AG09309 (cell line): ENCODE results near the gene EIF2S3B.

ENCODE experiments used
- DNase-seq: peaks from one replicate; pipeline ENCODE4 v3.0.0-alpha.2; 2010; ENCODE audit warnings: low read depth
- H3K4me3 ChIP-seq: 2 replicates; pipeline ENCODE4 v1.5.1; 2011; ENCODE audit warnings: mild to moderate bottlenecking, low read depth, low read length, moderate library complexity; ENCODE audit not compliant: control insufficient read depth
- TF ChIP-seq, protein P1 (sequence below): IDR thresholded peaks from 2 replicates; pipeline ENCODE4 v1.5.1; 2011; ENCODE audit warnings: mild to moderate bottlenecking, low read depth, low read length, inconsistent platforms; ENCODE audit not compliant: insufficient read depth, control insufficient read depth; ENCODE audit errors: missing control alignments

Gene EIF2S3B

DNA sequence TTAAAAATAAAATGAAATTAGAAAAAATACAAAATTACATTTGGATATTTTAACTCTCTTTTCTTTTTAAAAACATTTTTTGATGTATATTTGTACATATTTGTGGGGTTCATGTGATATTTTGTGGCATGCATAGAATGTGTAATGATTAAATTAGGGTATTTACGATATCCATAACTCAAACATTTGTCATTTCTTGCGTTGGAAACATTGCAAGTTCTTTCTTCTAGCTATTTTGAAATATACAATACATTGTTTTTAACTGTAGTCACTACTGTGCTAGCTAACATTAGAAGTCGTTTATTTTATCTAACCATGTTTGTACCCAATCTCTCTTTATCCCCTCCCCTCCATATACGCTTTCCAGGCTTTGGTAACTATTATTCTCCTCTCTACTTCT is 13.9 kb upstream of the EIF2S3B start:
- DNase-seq, result no peak
- TF ChIP-seq, protein P1, sequence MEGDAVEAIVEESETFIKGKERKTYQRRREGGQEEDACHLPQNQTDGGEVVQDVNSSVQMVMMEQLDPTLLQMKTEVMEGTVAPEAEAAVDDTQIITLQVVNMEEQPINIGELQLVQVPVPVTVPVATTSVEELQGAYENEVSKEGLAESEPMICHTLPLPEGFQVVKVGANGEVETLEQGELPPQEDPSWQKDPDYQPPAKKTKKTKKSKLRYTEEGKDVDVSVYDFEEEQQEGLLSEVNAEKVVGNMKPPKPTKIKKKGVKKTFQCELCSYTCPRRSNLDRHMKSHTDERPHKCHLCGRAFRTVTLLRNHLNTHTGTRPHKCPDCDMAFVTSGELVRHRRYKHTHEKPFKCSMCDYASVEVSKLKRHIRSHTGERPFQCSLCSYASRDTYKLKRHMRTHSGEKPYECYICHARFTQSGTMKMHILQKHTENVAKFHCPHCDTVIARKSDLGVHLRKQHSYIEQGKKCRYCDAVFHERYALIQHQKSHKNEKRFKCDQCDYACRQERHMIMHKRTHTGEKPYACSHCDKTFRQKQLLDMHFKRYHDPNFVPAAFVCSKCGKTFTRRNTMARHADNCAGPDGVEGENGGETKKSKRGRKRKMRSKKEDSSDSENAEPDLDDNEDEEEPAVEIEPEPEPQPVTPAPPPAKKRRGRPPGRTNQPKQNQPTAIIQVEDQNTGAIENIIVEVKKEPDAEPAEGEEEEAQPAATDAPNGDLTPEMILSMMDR, result no peak
- H3K4me3 ChIP-seq, result no peak overlapping the region

DNA sequence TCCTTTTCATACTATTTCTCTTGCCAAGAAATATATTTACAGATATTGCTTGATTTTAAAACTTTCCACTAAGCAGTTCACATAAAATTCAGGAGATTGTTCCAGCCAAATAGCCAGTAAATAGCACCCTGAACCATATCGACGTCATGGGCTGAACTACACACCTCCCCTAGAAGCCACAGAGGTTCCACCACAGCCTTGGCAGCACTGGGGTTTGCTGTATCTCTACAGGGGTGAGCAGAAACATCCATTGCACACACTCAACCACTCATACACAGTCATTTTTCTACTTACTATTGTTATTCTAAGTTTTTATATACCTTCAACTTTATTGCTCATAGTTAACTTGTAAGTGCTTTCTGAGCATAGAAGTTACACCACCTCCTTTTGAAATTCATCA is 8.1 kb upstream of the EIF2S3B start:
- no peak overlapping the region for H3K4me3 ChIP-seq
- TF ChIP-seq, protein P1, result no peak
- DNase-seq, result no peak

DNA sequence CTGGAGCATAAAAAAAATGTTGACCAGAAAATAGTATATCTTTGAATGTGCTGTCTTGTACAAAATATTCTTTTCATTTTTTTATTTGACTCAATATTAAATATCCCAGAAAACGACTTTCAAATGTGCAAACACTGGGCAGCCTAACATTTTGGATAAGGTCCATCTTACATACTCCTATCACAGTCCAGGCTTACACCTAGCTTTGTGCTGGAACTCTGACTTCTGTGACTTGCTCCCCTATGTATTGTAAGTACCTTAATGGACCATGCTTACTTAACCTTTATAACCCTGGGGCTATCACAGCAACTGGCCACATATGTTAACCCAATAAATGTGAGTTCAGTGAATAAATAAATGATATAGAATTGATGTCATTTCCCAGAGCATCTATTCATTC is 7.6 kb upstream of the EIF2S3B start:
- no peak overlapping the region for H3K4me3 ChIP-seq
- no peak for DNase-seq
- TF ChIP-seq, protein P1, result no peak

DNA sequence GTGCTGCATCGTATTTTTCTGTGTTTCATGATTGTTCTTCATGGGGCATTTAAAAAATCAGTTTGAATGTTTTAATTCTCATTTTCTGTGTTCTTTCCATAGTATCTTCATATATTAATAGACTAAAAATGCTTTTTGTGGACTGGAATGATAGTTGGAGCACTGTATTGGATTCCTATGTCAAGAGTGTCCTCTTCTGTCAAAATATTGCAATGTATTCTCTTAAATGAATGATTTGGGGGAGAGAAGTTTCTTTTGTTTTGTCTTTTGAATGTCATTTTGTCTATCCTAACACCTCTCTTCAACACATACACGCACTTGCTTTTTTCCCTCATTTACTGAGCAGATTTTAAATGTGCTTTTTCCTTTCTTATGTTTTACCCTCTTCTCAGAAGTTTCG is 4.7 kb upstream of the EIF2S3B start:
- peak; percentile 0 for DNase-seq
- TF ChIP-seq, protein P1, result peak; percentile 38

DNA sequence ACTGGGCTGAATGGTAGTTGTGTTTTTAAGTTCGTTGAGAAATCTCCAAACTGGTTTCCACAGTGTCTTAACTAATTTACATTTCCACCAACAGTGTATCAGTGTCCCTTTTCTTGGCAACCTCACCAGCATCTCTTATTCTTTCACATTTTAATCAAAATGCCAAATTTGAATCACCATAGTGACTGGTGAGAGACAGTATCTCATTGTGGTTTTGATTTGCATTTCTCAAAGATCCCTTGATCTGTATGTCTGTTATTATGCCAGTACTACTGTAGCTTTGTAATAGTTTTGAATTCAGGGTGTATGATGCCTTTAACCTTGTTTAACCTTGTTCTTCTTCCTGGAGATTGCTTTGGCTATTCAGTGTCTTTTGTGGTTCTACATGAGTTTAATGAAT is 2.2 kb upstream of the EIF2S3B start:
- H3K4me3 ChIP-seq, result no peak overlapping the region
- DNase-seq, result no peak
- TF ChIP-seq, protein P1, result no peak

More for the DNA sequence above, 4.7 kb upstream of the EIF2S3B start:
- no peak overlapping the region for H3K4me3 ChIP-seq

DNA sequence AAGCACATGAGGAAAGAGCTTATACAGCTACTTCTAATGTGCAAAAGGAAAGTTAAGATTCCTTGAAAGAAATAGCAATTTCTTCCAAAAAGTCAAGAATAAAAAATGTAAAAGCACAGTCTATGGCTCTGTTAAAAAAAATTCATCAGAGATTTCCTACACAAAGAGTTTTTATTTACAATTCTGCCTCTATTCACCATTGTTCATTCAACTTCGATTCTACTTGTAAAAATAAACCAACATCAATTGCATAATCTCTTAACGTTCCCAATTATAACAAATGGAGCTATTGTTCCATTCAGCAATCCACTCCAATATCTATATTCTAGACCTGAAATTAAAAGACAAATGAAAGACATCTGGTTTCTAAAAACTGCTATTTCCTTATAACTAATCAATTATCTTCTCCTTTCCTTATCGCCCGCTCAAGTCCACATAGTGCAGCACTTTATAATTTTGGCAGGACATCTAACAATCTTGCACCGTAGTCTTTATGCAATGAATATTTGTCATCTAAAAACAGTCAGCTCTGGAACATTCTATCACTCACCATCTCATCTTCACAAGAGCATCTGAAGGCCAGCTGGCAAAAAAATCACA is 6.2 kb downstream of the EIF2S3B start:
- H3K4me3 ChIP-seq, result no peak overlapping the region
- no peak for DNase-seq
- TF ChIP-seq, protein P1, result no peak

DNA sequence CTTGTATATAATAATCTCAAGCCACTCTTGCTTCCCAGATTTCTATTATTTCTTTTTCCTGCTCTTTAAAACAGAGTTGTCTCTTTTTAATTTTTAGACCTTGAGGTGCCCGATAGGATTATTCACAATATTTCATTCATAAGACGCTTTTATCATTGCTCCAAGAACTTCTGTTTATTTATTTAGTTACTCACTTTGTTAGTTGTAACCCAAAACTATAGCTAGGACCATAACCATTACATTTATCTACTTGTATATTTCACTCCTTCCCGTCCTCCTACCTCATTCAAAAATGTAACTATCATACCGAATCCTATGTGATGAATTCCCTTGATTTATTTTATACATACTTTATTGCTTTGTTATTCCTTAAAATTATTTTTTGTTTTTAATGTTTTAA is 7.1 kb downstream of the EIF2S3B start:
- DNase-seq, result no peak

More for the DNA sequence above, 7.1 kb downstream of the EIF2S3B start:
- TF ChIP-seq, protein P1, result no peak
- H3K4me3 ChIP-seq, result no peak overlapping the region
